HL-60 (cell line): Measurements from ENCODE around the gene ANKZF1.
"Not testable (repeated sequence)": the region's sequence is repeated elsewhere in the genome, so short reads cannot be mapped to it uniquely, and the experiment has no call there.

ENCODE experiments used
- DNase-seq, 2 experiments: peaks; one replicate each; pipeline ENCODE4 v3.0.0-alpha.2; 2010 to 2020; ENCODE audit warnings: low read depth in 1 of 2, low spot score in 1 of 2
- H3K27ac ChIP-seq: fragments of 250-450 bp; sonication (Bioruptor Pico); replicated peaks from 2 replicates; pipeline ENCODE4 v1.5.1; 2020; ENCODE audit warnings: mild to moderate bottlenecking, moderate library complexity
- H3K27me3 ChIP-seq: fragments of 250-450 bp; sonication (Bioruptor Pico); 2 replicates; pipeline ENCODE4 v1.5.1; 2021; ENCODE audit warnings: mild to moderate bottlenecking, moderate library complexity; ENCODE audit not compliant: insufficient read depth, poor library complexity, severe bottlenecking
- H3K4me3 ChIP-seq: replicated peaks from 2 replicates; pipeline ENCODE4 v1.5.1; 2011; ENCODE audit warnings: mild to moderate bottlenecking, control low read depth, low read length; ENCODE audit not compliant: insufficient read depth
- GABPA ChIP-seq: IDR thresholded peaks from 2 replicates; pipeline ENCODE4 v1.6.1; 2012; ENCODE audit warnings: low read depth
- POLR2AphosphoS5 ChIP-seq: IDR thresholded peaks from 2 replicates; pipeline ENCODE4 v1.6.1; 2012; ENCODE audit warnings: low read depth
- SPI1 ChIP-seq: IDR thresholded peaks from 2 replicates; pipeline ENCODE4 v1.6.1; 2012; ENCODE audit warnings: low read depth, mild to moderate bottlenecking, borderline replicate concordance
- TF ChIP-seq, protein P1 (sequence below): IDR thresholded peaks from one replicate; pipeline ENCODE4 v1.5.1; 2011; ENCODE audit warnings: low read length, control low read depth, inconsistent platforms; ENCODE audit not compliant: insufficient read depth
- TF ChIP-seq, protein P2 (sequence below): IDR thresholded peaks from 2 replicates; pipeline ENCODE4 v1.6.1; 2012; ENCODE audit warnings: low read depth; ENCODE audit not compliant: insufficient replicate concordance

The ANKZF1 gene

DNA sequence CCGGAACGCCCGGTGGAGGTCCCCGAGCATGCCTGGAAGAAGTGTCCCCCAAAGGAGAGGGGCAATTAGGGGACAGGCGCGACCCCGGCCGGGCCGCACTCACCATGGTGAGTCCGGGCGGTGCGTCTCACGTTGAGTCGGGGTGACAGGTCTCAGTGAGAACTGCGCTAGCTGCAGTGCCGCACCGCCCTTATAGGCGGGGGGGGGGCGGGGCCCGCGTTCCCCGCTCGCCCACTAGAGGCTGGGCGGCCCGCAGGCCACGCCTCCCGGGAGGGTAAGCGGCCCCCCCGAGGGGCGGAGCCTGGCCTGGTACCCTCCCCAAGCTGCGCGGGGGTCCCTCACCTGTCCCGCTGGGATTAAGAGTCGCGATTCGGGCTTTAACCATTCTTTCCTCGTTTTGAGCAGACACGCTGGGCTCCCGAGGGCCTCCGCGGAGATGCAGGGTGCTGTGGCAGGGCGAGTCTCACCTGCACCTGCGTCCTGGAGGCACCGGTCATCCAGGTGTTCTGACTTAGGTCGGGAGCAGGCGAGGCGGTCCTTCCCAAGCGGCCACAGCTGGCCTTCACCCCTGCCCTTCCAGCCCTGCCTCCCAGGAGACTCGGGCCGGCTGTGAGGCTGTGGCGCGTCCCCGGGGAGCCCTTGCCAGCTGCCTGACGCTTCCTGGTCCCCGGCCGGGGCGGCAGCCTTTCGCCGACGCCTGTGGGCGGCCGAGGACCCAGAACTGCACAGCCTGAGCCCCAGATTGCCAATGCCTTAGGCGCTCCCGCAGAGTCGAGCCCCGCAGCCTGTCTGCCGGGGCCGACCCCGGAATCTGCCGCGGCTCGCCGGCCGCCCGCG lies 24.4 kb downstream of the ANKZF1 start, which contains the start of gene TUBA4A:
Gene TUBA4A (minus strand): TSS at position 166 of the 837 bp plus-strand sequence. CDS start 60 bp downstream, at position 106.
- Histone ChIP-seq H3K27ac (peak within 1 kb of the TSS; percentile 74), H3K4me3 (peak within 1 kb of the TSS; percentile 79), H3K27me3 (no peaks in the 10 kb centered on the region)
- peak; percentile 80 for DNase-seq
- no peak for TF ChIP-seq GABPA
- TF ChIP-seq, protein P1, sequence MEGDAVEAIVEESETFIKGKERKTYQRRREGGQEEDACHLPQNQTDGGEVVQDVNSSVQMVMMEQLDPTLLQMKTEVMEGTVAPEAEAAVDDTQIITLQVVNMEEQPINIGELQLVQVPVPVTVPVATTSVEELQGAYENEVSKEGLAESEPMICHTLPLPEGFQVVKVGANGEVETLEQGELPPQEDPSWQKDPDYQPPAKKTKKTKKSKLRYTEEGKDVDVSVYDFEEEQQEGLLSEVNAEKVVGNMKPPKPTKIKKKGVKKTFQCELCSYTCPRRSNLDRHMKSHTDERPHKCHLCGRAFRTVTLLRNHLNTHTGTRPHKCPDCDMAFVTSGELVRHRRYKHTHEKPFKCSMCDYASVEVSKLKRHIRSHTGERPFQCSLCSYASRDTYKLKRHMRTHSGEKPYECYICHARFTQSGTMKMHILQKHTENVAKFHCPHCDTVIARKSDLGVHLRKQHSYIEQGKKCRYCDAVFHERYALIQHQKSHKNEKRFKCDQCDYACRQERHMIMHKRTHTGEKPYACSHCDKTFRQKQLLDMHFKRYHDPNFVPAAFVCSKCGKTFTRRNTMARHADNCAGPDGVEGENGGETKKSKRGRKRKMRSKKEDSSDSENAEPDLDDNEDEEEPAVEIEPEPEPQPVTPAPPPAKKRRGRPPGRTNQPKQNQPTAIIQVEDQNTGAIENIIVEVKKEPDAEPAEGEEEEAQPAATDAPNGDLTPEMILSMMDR, result no peak
- peak; percentile 89 for TF ChIP-seq POLR2AphosphoS5
- TF ChIP-seq, protein P2, sequence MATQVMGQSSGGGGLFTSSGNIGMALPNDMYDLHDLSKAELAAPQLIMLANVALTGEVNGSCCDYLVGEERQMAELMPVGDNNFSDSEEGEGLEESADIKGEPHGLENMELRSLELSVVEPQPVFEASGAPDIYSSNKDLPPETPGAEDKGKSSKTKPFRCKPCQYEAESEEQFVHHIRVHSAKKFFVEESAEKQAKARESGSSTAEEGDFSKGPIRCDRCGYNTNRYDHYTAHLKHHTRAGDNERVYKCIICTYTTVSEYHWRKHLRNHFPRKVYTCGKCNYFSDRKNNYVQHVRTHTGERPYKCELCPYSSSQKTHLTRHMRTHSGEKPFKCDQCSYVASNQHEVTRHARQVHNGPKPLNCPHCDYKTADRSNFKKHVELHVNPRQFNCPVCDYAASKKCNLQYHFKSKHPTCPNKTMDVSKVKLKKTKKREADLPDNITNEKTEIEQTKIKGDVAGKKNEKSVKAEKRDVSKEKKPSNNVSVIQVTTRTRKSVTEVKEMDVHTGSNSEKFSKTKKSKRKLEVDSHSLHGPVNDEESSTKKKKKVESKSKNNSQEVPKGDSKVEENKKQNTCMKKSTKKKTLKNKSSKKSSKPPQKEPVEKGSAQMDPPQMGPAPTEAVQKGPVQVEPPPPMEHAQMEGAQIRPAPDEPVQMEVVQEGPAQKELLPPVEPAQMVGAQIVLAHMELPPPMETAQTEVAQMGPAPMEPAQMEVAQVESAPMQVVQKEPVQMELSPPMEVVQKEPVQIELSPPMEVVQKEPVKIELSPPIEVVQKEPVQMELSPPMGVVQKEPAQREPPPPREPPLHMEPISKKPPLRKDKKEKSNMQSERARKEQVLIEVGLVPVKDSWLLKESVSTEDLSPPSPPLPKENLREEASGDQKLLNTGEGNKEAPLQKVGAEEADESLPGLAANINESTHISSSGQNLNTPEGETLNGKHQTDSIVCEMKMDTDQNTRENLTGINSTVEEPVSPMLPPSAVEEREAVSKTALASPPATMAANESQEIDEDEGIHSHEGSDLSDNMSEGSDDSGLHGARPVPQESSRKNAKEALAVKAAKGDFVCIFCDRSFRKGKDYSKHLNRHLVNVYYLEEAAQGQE, result peak; percentile 30
- TF ChIP-seq SPI1, result no peak

DNA sequence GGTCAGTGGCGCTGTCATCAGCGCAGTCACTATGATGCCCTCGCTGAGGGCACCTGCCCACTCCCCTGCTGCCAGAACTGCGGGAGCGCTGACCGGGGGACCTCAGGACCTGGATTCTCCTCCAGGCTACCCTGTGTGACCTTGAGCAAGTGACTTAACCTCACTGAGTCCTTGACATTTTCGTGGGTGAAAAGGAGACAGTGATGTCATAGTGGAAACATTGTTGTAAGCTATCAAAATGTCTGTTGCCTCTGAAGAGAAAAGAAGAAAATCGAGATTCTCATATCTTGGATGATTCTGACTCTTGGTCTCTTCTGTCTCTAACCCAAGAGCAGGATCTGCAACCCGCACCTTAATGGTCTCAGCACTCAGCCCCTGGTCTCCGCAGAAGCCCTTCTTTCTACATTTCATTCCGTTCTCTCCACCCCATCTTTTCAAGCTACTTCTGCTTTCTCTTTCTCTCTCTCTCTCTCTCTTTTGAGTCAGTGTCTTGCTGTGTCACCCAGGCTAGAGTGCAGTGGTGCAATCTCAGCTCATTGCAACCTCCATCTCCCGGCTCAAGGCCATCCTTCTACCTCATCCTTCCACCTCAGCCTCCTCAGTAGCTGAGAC lies 25.1 kb downstream of the ANKZF1 start:
- peak overlapping the region; percentile 23 for H3K27ac ChIP-seq
- H3K4me3 ChIP-seq, result peak overlapping the region; percentile 79
- H3K27me3 ChIP-seq, result no peaks in the 10 kb centered on the region
- peak in 1 of 2 experiments; percentile 80 for DNase-seq
- TF ChIP-seq, protein P2, result no peak
- TF ChIP-seq GABPA (no peak), POLR2AphosphoS5 (no peak), SPI1 (peak; percentile 57; the same call in 1 of the 2 replicates)
- TF ChIP-seq, protein P1, result no peak

DNA sequence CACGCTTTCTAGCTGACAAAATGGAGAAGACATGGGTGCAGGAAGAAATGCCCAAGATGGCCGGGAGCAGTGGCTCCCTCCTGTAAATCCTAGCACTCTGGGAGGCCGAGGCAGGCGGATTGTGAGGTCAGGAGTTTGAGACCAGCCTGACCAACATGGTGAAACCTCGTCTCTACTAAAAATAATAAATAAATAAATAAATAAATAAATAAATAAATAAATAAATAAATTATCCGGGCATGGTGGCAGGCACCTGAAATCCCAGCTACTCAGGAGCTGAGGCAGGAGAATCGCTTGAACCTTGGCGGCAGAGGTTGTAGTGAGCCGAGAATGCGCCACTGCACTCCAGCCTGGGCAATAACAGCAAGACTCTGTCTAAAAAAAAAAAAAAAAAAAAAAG lies 29.3 kb downstream of the ANKZF1 start:
- not testable (repeated sequence) for H3K4me3 ChIP-seq, H3K27me3 ChIP-seq, H3K27ac ChIP-seq, DNase-seq

DNA sequence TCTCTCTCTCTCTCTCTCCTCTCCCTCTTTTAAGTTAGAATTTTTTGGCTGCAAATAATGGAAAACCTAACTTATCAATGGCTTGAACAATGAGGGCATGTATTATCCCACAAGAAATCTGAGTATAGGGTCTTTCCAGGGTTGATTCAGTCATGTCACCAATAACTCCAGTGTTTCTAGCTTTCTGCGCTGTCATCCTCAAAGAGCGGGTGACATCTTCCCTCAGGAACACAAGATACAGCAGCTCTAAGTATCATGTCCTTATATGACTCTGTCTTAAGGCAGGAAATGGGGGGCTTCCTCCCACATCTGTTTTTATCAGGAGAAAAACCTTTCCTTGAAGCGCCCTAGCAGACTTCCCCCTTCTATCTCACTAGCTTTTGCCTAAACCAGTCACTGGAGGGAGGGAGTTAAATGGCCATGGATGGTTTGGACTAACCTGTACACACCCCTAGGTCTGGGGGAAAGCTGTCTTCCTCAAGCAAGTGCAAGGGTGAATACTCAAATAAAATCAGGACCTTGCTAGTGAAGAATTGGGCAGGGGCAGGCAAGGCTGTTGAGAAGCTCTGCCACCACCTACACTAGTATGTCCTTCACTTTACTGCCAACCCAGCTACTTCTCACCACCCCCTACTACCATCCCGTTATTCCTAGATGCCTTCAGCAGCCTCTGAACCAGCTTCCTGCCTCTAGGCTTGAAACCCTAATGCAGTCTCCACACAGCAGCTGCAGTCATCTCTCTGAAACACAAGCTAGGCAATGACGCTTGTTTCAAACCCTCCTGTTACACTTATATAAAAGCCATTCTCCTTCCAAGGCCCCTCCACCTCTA lies 31.6 kb downstream of the ANKZF1 start:
- no peak for DNase-seq
- TF ChIP-seq POLR2AphosphoS5 (no peak), GABPA (no peak), SPI1 (no peak)
- TF ChIP-seq, protein P1, result no peak
- TF ChIP-seq, protein P2, result no peak

More for the DNA sequence above, 31.6 kb downstream of the ANKZF1 start:
- Histone ChIP-seq H3K27ac (no peak overlapping the region), H3K27me3 (no peaks in the 10 kb centered on the region), H3K4me3 (no peak overlapping the region)
